CD4-positive, alpha-beta T cell treated with Interleukin-15 for 1 hour (primary cell): ENCODE results near the gene DDX56.

Experiments used
- DNase-seq: peaks from one replicate; pipeline ENCODE4 v3.0.0-alpha.2; 2020

Gene DDX56

DNA sequence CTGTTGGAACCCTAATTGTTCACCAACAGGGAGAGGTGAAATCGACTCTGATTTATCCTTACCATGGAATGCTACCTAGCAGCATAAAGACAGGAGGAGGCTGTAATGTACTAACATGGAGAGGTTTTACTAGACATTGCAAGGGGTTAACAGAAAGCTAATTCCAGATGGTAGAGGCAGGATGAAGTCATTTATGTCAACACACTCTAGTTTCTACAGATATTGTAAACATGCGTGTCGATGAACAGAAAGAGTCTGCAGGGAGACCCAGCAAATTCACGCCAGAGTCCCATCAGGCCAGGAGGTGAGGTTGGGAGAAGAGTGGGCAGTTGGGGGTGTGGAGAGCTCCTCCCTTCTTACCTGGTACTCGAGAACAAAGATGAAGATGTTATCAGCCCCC is 39.6 kb downstream of the DDX56 start:
- DNase-seq: no peak

DNA sequence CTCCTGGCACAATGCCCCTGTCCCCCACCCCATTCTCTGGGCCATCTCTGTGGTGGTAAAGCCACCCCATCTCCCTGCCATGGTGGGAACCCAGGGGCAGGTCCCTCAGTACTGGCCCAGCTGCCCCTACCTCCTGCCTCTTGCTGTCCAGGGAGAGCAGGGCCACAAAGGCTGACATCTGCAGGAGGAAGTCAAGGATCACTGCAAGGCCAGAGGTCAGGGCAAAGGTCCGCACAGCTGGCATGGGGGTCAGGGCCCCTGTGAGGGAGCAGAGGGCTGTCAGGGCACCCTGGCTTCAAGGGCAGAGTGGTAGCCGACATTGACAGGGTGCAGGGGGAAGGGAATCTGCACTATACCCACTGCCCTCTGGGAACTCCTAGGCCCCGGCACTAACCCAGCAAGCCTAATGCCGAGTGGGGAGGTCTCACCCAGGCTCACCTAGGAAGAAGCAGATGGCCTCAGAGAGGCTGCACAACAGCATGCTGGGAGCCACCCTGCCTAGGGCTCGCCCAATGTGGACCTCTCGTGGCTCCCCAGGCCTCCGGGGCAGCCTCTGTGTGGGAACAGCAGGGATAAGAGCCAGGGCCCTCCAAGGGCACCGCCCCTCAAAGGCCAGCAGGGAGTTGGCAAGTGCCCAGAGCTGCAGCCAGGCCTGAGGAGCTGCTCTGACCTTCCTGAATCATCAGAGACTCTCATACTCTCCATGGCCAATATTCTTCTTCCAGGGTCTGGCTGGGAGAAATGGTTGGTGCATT is 40.2 kb downstream of the DDX56 start:
- no peak for DNase-seq

DNA sequence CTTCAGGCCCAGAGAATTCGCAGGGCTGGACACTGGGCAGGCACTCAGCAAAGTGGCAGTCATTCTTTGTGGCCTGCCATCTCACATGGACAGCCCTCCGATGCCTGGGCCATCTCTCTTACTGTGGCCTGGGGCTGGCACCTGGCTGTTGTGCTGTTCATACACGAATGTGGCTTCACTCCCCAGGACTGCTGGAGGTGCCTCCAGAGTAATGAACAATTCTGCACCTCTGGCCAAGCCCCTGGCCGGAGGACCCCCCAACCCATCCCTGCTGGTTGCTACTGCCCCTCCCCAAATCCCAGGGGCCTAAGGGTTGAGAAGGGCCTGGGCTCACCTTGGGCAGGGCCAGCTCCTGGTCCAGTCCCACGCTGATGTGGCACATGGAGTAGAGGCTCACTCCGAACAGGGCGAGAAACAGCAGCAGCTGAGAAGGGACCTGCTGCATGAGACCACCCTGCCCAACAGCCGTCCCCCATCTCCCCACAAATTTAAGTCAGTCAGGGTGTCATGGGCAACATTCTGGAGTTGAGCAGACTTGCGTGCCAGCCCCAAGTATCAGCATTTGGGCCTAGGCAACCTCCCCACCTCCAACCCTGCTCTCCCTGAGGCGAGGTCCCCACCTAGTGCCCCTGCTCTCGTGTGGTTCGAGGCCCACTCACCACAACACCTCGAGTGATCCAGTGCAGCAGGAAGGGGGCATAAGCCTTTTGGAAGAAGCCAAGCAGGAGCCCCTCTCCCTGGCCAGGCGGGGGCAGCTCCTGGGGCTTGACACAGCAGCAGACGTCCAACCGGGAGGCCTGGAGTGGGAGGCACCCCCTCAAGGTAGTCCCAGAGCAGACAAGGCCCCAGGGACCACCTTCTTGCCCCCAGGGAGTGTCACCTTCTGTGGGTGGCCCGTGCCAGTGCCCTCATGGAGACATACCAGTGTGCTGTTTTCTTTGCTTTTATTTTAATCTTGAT is 42.0 kb downstream of the DDX56 start:
- no peak for DNase-seq

DNA sequence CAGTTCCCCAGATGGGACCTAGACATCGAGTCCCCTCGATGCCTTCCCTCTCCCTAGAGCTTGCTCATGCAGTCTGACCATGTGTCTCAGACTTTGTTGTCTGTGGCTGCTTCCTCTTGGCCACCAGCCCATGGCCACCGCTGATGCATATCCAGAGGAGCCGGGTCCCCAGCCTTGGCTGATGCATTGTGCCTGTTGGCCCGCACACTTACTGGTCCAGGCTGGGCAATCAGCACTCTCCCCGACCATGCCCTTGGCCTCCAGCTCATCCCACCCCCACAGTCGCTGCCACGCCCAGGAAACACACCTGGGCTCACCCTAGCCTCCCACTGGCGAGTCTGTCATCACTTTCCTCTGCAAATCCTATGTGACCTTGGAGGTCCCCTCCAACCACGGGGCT is 42.7 kb downstream of the DDX56 start:
- DNase-seq: no peak

DNA sequence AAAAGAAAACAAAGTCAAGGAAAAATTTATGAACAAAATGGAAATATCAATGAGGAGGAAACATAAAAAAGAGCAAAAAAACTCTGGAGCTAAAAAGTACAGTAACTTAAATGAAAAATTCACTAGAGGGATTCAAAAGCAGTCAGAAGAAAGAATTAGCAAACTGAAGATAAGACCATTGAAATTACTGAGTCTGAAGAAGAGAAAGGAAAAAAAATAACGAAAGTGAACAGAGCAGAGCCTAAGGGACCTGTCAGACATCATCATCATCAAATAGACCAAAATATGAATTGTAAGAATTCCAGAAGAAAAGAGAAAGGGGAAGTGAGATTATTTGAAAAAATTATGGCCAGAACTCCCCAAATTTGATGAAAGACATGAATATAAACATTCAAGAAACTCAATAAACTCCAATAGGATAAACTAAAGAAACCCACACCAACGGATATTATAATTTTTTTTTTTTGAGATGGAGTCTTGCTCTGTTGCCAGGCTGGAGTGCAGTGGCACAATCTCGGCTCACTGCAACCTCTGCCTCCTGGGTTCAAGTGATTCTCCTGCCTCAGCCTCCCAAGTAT is 48.8 kb downstream of the DDX56 start:
- DNase-seq: no peak

DNA sequence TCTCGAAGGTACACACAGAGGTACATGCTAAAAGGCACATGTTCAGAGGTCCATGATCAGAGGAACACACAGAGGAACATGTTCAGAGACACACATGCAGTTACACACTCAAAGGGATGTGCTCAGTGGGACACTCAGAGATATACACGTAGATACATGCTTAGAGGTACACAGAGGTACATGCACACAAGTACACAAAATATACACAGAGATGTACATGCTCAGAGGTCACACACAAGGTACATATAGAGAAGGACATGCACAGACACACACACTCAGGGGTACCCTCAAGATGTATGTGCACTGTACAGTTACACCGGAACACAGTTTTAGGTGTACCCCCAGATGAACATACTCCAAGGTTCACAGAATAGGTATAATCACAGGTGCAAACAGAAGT is 51.4 kb downstream of the DDX56 start:
- no peak for DNase-seq

DNA sequence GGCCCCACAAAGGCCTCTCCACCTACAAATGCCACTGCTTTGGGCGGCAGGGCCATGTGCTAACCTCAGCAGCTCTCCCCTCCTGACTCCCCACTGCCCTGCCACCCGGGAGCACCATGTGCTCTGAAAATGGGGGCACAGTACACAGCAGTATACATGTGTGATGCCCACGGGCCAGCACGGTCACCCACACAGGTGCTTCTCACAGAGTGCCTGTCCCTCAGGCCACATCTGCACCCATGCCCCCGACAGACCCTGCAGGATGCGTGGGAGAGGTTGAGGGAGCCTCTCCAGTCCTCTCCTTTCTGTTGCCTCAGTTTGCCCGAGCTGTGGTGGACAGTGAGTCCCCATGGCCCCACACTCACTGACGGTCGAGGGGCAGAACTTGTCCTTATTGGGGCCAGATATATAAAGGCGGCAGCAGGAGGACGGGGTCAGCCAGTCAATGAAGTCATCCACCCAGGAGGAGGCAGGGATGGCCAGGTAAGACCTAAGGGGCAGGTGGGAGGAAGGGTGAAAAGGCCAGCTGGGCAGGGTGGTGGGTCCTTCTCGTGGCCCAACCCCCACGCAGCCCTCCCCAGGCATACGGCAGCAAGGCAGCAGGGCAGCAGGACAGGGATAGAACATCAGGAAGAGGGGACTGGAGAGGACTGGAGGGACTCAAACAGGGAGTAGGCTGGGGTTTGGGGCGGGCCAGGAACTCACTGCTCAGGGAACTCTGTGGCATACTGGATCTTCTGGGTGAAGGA is 52.2 kb downstream of the DDX56 start:
- no peak for DNase-seq

DNA sequence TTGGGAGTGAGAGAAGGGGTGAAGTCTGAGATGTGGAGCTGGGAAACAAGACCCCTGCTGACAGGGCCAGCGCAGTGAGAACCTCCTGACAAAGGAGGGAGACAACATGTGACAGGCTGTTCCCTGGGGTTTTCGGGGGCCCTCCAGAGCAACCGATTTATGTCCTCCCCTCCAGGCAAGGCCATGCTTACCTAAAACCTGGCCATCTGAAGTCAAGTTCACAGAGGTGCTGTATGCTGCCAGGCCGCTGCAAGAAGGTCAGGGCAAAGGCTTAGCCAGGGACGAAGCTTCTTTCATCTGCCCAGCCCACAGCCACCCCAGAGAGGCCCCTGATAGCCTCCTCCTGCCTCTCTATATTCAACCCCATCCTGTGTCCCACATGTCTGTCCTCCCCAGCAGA is 53.1 kb downstream of the DDX56 start:
- no peak for DNase-seq

DNA sequence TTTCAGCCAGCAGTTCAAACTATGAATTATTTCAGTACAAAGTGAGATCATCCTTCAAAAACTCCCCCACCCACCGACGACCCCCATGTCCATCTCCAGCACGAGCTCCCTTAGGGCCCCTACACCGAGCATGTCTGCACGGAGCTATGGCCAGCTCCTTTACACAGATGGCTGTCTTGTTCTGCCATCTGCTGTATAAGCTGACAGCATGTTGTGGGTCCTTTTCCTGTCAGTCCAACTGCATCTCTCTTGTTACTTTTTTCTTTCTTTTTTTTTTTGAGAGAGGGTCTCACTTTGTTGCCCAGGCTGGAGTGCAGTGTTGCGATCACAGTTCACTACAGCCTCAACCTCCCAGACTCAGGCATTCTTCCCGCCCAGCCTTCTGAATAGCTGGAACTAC is 54.2 kb downstream of the DDX56 start:
- DNase-seq: no peak

DNA sequence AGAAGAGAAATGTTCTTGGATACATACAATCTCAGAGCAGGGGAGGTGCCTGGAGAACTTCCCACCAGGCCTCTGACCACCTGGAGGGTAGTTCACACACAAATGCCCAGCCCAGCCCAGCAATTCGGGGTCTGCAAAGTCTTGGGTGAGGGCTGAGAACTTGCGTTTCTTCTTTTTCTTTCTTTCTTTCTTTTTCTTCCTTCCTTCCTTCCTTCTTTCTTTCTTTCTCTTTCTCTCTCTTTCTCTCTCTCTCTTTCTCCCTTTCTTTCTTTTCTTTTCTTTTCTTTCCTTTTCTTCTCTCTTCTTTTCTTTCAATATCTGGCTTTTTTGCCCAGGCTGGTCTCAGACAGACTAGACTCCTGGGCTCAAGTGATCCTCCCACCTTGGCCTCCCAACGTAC is 54.9 kb downstream of the DDX56 start:
- DNase-seq: no peak

DNA sequence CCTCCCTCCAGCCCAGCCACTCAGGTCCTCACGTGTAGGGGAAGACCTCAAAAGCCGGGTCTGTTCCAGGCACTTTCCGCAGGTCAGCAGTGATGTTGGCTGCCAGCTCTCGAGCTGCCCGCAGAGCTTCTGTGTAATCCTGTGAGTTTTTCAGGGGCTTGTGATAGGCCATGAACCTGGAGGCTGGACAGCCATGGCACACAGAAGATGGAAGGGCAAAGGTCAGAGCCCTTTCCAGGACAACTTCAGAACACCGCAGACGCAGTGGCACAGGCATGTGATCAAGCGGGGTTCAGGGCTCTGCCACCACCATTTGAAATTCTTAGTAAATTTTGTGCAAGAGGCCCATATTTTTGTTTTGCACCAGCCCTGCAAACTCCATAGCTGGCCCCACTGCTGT is 56.5 kb downstream of the DDX56 start:
- DNase-seq: no peak
